BJ (cell line): ENCODE measurements around the gene DCAF7. TPM values are rescaled to one million over a fixed set of nuclear protein-coding genes. Genes with fewer than 3 reads are reported as not detected.

Source experiments
- CTCF ChIA-PET: fragments of 350-600 bp; formaldehyde crosslinking; extraction: SDS; loops from one replicate; lab custom pipeline; 2021; ENCODE audit warnings: antibody characterized with exemption, inconsistent platforms; lab: Yijun Ruan, JAX
- POLR2A ChIA-PET: fragments of 300-600 bp; sonication (Branson Sonifier 250); formaldehyde crosslinking; extraction: SDS; loops from one replicate; lab custom pipeline; 2021; ENCODE audit warnings: antibody characterized with exemption; lab: Charles Lee
- DNase-seq: peaks from one replicate; pipeline ENCODE4 v3.0.0-alpha.2; 2011; ENCODE audit warnings: low read depth
- H3K27me3 ChIP-seq: 2 replicates; pipeline ENCODE4 v1.6.0; 2011; ENCODE audit warnings: low read length; ENCODE audit not compliant: control insufficient read depth, insufficient read depth
- H3K36me3 ChIP-seq: 2 replicates; pipeline ENCODE4 v1.5.1; 2011; ENCODE audit warnings: low read length; ENCODE audit not compliant: control insufficient read depth, insufficient read depth
- H3K4me3 ChIP-seq: 2 replicates; pipeline ENCODE4 v1.5.1; 2011; ENCODE audit warnings: low read depth, mild to moderate bottlenecking, control low read depth, low read length
- polyA plus RNA-seq: library from polyadenylated mRNA; depleted of rRNA; stranded (reverse); fragments of >200 nt; gene quantifications from 2 replicates; pipeline ENCODE4 v1.2.3, GENCODE V29; 2011
- TF ChIP-seq, protein P1 (sequence below): IDR thresholded peaks from 2 replicates; pipeline ENCODE4 v1.5.1; 2011; ENCODE audit warnings: low read depth, mild to moderate bottlenecking, control low read depth, inconsistent platforms, low read length, moderate library complexity; ENCODE audit not compliant: insufficient read depth

DCAF7 gene
- polyA plus RNA-seq, 1 experiment = 57.4 TPM

DNA sequence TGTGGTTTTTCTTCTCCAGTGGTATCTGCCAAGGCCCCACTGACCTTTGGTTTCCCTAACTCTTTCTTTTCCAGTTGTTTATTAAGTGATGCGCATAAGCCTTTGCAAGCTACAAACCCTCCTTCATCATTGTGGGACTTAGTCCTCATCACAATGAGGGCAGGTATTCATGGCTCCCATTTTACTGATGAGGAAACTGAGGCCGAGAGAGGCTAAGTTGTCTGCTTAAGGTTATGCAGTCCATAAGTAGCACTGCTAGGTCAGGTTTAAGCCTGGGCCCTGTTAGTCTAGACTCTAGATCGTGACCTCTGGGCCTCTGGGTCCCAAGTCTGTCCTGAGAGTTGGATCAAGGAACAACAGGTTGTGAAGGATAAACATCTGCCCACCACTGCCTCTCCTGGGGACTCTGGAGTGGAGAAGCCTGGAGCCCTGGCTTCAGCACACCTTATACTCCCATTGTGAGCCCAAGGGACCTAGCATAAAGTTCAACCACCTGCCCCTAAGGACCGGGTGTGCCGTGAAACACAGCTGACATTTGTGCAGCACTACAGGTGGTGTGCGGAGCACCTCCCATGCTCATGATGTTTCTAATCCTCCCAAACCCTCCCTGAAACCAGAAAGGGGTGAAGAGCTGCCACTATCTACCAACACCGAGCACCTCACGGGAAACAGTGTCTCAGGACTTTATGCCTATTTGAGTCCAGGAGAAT, 32.3 kb upstream of the DCAF7 start:
- ChIA-PET POLR2A (no interaction called here), CTCF (interaction anchor here (1.4 kb wide), 1 partner anchor 92 kb away, joined by 3 read pairs; no protein-coding TSS in a partner anchor)
- H3K36me3 ChIP-seq = no peaks in the 10 kb centered on the region
- TF ChIP-seq, protein P1, sequence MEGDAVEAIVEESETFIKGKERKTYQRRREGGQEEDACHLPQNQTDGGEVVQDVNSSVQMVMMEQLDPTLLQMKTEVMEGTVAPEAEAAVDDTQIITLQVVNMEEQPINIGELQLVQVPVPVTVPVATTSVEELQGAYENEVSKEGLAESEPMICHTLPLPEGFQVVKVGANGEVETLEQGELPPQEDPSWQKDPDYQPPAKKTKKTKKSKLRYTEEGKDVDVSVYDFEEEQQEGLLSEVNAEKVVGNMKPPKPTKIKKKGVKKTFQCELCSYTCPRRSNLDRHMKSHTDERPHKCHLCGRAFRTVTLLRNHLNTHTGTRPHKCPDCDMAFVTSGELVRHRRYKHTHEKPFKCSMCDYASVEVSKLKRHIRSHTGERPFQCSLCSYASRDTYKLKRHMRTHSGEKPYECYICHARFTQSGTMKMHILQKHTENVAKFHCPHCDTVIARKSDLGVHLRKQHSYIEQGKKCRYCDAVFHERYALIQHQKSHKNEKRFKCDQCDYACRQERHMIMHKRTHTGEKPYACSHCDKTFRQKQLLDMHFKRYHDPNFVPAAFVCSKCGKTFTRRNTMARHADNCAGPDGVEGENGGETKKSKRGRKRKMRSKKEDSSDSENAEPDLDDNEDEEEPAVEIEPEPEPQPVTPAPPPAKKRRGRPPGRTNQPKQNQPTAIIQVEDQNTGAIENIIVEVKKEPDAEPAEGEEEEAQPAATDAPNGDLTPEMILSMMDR = no peak
- no peak overlapping the region for H3K4me3 ChIP-seq
- no peak for DNase-seq
- peaks cover 2% of the 10 kb centered on the region; the same call in 1 of the 2 replicates for H3K27me3 ChIP-seq

DNA sequence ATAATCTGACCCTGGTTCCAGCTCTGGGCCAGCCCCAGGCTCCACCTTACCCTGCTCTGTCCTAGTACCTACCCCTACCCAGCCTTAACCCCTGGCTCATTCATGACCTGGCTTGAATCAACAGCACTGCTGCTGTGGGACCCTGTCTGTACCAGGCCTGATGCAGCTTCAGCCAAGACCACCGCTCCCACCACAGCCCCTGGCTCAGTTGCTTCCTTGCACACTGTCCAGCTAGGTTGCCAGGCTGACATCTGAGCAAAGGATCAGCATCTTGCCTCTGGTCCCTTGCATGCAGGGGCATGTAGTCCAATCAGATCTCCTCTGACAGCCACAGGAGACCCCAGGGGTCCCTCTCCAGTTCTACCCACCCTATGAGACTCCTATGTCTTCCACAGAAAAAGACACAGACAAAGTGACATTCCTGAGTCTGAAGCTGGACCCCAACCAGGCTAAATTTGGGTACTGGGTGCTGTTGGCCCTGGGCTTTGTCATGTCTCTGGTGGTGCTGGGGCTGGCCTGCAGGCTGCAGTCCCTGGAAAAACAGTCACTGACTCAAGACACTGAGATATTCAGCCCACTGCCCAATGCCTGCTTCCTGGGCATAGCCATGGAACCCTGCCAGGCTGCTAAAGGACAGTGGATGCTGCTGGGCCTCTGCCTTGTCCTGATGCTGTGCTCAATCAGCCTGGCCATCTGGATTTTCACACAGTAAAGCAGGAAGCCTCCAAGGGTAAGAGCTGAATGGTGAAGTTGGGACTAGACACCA, 31.0 kb upstream of the DCAF7 start:
- Histone ChIP-seq H3K27me3 (peaks cover 4% of the 10 kb centered on the region), H3K4me3 (no peak overlapping the region), H3K36me3 (no peaks in the 10 kb centered on the region)
- ChIA-PET CTCF (interaction anchor here (1.4 kb wide), 1 partner anchor 94 kb away, joined by 3 read pairs; no protein-coding TSS in a partner anchor), POLR2A (no interaction called here)
- TF ChIP-seq, protein P1 = no peak
- DNase-seq = no peak

DNA sequence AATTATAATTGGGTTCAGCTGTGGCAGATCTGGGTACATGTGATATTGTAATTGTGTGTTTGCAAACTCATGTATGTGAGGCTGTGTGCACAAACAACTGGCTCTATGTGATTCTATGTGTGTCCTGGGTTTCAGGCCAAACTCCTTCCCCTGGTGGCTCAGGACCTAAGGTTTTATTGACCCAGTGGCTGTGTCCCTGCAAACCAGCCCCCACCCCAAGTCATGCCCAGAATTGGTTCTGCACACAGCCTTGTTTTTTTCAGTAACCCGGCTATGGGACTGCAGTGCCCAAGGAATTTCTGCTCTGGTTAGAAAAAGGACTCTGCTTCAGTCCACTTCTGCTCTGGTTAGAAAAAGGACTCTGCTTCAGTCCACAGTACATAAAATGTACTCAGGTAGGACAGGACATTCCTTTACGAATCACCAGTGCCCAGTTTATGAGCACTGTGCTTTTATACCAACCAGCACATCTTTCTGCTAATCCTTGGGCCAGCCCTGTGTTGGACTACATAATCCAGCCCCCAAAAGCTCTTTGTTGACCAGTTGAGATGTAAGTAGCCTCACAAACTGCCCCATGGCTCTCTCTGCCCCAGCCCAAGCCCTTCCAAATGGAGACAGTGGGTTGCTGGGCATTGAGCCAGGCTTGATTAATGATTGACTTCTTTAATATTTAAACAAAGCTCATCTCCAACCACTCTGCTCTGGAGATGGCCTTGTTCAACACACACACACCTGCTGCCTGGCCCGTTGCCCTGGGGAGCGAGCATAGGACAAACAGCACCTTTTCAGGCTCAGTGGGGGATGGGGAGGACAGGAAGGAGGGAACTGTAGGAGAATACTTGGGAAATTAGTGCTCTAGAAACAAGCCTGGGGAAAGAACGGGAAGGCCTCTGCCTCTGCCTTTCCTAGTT, 30.1 kb upstream of the DCAF7 start:
- ChIA-PET POLR2A (no interaction called here), CTCF (no interaction called here)
- Histone ChIP-seq H3K4me3 (no peak overlapping the region), H3K36me3 (no peaks in the 10 kb centered on the region), H3K27me3 (peaks cover 8% of the 10 kb centered on the region)
- TF ChIP-seq, protein P1 = no peak
- DNase-seq = no peak

DNA sequence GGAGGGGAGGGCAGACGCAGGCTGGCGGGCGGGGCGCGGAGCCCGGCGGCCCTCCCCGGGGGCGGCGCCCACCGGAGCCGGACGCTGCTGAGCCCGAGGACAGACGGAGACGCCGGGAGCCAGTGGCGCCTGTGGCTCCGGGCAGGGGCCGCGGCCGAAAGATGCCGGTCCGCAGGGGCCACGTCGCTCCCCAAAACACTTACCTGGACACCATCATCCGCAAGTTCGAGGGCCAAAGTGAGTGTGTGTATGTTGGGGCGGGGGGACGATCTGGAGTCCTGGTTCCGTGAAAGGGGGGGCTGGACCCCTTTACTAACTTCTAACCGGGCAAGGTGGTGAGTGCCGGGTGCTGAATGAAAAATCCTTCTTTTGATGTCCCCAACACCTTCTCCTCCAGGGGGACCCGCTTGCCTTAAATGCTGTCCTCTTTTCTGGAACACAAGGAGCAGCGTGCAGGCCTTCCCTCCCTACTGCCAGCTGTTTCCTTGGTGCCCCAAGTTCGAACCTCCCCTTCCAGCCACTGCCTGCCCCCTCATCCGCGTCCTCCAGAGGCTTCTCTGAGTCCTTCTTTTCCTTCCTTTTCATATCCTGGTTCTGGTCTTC, 26.9 kb upstream of the DCAF7 start, which contains the start of gene KCNH6:
Gene KCNH6, plus strand, starts transcription at position 106 of the 603 bp plus-strand sequence. Its CDS starts 56 bp downstream, at position 162.
- DNase-seq = no peak
- Histone ChIP-seq H3K36me3 (no peaks in the 10 kb centered on the region), H3K4me3 (no peak within 1 kb of the TSS), H3K27me3 (peaks cover 8% of the 10 kb centered on the region)
- ChIA-PET POLR2A (no interaction called here), CTCF (interaction anchor here (1.0 kb wide), 1 partner anchor 12 kb away, joined by 3 read pairs; no protein-coding TSS in a partner anchor)
- TF ChIP-seq, protein P1 = no peak
